Myocyte (in vitro differentiated cells): ENCODE measurements around the gene GPR78. TPM values are rescaled to one million over a fixed set of nuclear protein-coding genes. Genes with fewer than 3 reads are reported as not detected.
"Not testable (repeated sequence)": the region's sequence is repeated elsewhere in the genome, so short reads cannot be mapped to it uniquely, and the experiment has no call there.

Experiments
- DNase-seq: peaks from one replicate; pipeline ENCODE4 v3.0.0-alpha.2; 2012; ENCODE audit warnings: low read depth
- total RNA-seq: library from RNA; depleted of rRNA; stranded (reverse); fragments of >200 nt; gene quantifications from 2 replicates; pipeline ENCODE4 v1.2.3, GENCODE V29; 2014

GPR78 gene
- total RNA-seq, 1 donor from 2014 or later: 0.51 TPM

DNA sequence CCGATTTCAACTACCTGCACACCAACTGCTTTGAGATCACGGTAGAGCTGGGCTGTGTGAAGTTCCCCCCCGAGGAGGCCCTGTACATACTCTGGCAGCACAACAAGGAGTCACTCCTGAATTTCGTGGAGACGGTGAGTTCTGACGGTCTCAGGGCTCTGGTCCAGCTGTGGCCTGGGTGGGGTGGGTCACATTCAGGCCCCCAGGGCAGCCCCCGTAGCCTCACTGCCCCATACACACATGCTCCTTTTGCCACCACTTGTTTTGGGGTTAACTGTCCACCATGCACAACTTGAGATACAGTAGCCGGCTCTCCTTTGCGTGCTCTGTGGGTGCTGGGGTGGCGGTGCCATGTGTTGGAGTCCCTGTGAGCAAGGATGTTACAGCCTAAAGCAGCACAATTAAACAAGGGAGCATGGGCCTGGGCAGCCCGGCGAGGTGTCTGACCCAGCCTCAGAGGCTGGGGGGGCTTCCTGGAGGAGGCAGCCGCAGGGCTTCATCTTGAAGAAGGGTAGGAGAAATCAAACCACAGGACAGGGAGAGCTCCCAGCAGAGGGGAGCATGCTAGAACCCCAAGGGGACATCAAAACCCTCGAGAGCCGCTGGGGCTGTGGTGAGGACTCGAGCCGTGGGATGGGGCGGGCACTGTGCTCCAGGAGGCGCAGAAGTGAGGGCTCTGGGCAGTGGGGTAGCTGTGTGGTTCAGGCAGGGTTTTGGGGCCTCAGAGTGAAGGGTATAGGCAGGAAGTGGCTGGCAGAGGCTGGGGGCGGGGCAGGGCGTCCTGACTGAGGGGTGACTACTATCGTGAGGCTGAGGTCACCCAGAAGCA is 34.4 kb downstream of the GPR78 start:
- DNase-seq: no peak

DNA sequence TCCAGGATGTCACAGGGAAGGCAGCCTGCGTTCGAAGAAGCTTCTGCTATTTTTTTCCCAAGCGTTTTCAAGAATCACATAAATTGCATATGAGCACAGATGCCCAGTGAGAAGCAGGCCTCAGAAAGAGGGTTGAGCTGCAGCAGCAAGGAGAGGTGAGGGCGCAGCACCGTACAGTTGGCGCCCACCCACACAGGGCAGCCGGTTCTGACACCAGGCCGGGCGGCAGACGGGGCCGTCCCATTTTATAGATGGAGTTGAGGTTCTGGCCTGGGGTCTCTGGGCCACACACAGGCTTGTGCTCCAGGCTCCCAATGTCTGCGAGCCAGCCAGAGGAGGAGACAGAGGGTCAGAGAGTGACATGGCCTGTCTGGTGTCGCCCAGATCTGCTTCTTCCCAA is 35.2 kb downstream of the GPR78 start:
- DNase-seq: no peak

DNA sequence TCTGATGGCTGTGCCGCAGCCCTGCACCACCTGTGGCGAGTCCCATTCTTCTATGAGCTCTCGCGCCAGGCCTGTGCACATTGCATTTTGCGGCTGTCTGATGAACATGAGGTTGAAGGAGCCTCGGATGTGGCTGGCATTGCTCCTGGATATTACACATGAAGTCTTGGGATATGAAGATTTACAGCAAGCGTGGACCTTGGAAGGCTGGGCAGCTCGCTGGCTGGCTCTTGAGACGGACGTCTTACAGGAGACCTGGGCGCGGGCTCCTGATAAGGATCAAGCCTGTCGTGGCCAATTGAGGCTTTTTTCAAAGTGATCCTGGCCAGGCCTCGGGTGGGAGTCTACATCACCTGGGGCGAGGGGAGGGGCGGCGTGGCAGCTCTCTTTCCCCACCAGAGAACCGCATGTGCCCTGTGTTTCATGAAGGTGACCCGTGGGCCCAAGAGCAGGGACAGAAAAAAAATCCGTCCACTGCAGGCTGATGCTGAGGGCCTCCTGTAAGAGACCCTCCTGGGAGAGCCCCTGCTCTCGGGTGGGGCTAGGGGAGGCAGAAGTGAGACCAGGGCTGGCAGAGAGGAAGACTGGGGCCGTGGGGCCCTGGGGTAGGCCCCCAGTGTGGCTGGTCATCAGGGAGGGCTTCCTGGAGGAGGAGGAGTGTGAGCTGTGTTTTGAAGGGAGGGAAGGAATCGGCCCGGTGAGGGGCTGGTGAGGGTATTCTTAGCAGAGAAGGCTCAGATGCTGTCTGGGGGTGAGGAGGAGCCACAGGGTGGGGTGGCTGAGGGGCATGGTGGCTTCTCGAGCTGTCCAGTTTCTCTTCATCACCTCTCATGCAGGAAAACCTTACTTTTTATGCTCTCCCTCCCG is 36.0 kb downstream of the GPR78 start:
- DNase-seq: no peak

DNA sequence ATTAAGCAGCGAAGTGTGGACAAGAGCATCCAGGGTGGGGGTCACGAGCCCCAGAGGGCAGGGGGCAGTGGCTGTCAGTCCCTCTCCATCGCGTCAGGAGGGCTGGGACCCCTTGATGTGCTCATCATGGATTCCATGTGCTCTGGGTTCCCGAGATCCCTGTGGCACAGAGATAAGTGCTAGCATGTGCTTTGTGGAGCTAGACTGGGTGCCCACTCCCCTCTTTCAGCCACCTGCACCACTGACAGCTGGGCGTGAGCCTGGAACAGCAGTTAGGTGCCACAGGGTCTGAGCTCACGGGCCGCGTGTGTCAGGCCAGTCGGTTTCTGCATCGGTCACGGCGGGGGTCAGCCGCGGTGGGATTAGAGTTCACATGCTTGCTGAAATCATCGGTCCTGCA is 36.6 kb downstream of the GPR78 start:
- DNase-seq: no peak

DNA sequence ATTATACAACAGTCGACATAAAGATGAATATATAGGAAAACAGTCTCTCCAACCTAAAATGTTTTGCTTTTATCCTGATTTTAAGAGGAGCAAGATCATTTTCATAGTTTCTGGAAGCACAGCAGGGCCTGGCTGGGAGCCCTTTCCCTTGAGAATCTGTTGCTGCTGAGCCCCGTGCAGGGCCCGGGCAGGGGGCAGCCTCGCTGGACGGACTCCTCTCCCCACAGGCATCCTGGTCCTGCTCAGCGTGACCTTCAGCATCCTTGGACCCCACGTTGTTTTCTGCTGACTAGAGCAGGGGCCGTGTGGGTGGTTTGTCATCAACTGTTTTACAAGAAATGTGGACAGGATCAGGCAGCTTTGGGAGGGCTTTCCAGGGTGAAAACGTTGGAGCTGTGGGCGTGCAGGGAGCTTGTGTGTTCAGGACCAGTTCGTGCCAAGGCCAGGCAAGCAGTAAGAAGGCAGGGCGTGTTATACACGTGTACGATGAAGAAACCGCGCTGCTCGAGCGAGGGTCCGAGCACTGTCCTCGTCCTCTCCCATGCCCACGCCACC is 37.4 kb downstream of the GPR78 start:
- no peak for DNase-seq

DNA sequence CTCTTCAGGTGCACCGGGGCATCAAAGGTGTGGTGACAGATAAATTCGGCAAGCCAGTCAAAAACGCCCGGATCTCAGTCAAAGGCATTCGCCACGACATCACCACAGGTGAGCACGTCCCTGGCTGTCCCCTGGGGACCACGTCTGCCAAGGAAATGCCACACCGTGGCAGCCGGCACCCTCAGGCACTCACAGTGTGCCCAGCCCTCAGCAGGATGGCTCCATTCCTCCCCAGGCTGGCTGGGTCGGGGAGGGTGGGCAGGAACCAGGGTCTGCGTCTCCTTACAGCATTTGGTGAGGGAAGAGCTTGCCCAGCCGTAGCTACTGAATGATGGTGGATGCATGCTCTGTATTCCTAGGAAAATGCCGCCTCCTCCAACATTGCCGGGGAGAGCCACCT is 38.2 kb downstream of the GPR78 start:
- no peak for DNase-seq

DNA sequence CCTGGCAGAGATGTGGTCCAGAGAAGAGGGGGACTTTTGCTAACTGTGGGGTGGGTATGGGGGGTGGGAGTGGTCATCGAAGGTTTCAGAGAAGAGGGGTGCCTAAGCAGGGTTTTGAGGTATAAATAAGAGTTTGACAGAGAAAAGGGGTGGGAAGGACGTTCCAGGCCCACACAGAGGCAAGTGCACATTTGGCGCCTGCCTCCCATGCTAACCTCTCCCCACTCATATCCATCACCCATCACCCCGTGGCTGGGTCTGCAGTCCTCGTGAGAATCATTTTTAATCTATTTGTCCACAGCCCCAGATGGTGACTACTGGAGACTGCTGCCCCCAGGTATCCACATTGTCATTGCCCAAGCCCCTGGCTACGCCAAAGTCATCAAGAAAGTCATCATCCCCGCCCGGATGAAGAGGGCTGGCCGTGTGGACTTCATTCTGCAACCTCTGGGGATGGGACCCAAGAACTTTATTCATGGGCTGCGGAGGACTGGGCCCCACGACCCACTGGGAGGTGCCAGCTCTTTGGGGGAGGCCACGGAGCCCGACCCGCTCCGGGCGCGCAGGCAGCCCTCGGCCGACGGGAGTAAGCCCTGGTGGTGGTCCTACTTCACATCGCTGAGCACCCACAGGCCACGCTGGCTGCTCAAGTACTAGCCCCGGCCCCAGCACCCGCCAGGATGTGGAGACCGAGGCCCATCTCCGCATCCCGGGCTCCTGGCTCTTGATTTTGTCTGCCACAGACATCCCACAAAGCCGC is 38.9 kb downstream of the GPR78 start:
- DNase-seq: no peak

DNA sequence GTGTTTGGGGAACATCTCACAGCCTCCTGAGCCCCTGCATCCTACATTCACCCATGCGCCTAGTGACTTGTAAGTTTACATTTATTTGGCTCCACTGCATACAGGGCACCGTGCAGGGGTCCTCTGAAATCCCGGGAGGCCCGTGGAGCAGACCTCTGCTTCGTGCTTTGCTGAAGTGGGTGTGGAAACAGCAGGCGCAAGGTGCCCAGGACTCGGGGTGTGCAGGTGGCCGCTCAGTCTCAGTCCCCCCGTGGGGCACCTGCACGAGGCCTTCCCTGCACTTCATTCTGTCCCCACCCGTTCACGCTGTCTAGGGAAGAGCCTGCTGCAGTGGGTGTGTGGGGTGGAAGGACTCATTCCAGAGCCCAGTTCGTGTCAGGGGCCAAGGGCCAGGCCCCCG is 40.9 kb downstream of the GPR78 start:
- DNase-seq: not testable (repeated sequence)

DNA sequence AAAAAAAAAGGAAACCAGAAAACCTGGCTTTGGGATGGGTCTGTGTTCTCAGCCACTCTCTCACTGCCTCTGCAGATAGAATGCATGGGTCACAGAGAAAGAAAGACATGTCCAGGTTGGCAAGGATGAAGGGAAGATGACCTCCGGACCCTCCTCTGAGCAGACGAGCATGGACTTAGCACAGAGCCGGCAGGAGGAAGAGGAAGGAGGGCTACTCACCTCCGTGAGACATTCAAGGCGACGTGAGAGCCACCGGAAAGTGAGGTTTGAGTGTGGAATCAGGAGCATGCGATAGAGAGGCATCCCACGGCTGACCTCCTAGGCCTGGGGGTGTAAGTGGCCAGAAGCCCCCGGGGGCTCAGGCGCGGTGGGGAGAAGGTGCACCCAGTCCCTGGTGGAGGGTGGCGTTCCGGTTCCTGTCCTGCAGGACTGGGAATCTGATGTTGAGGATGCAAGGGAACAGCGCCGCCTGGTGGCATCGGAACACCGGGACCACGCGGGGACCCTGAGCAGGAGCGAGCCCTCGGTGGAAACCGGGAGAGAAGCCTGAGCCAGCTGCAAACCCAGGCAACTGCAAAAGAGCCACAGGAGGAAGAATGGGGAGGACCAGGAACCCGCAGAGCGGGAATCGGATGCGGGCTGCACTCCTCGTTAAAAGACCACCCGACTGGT is 44.5 kb downstream of the GPR78 start:
- not testable (repeated sequence) for DNase-seq

DNA sequence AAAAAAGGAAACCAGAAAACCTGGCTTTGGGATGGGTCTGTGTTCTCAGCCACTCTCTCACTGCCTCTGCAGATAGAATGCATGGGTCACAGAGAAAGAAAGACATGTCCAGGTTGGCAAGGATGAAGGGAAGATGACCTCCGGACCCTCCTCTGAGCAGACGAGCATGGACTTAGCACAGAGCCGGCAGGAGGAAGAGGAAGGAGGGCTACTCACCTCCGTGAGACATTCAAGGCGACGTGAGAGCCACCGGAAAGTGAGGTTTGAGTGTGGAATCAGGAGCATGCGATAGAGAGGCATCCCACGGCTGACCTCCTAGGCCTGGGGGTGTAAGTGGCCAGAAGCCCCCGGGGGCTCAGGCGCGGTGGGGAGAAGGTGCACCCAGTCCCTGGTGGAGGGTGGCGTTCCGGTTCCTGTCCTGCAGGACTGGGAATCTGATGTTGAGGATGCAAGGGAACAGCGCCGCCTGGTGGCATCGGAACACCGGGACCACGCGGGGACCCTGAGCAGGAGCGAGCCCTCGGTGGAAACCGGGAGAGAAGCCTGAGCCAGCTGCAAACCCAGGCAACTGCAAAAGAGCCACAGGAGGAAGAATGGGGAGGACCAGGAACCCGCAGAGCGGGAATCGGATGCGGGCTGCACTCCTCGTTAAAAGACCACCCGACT is 50.2 kb downstream of the GPR78 start:
- DNase-seq: not testable (repeated sequence)

DNA sequence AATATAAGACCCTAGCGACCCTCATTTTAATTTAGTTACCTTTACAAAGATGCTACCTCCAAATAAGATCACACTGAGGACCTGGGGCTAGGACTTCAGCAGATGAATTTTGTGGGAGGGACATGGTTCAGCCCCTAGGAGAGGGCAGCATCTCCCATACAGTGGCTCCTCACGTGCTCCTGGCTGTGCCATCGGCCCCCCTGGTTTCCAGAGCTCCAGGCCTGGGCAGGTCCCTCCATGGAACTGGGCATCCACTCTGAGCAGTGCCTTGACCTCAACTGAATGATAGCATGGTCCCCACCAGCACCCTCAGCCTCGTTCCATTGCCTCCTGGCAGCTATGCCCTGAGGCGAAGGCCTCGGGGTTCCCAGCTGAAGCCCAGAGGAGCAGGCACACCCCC is 51.7 kb downstream of the GPR78 start:
- not testable (repeated sequence) for DNase-seq

DNA sequence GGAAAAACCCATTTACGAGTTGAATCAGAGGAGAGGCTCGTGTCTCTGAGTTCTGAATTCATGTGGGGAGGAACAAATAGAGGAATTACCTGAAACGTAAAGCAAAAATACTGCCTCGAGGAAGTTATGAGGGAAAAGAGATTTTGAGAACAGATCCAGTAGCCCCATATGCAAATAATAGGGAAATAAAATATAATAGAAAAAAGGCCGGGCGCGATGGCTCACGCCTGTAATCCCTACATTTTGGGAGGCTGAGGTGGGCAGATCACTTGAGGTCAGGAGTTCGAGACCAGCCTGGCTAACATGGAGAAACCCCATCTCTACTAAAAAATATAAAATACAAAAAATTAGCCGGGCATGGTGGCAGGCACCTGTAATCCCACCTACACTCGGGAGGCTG is 54.6 kb downstream of the GPR78 start:
- not testable (repeated sequence) for DNase-seq

DNA sequence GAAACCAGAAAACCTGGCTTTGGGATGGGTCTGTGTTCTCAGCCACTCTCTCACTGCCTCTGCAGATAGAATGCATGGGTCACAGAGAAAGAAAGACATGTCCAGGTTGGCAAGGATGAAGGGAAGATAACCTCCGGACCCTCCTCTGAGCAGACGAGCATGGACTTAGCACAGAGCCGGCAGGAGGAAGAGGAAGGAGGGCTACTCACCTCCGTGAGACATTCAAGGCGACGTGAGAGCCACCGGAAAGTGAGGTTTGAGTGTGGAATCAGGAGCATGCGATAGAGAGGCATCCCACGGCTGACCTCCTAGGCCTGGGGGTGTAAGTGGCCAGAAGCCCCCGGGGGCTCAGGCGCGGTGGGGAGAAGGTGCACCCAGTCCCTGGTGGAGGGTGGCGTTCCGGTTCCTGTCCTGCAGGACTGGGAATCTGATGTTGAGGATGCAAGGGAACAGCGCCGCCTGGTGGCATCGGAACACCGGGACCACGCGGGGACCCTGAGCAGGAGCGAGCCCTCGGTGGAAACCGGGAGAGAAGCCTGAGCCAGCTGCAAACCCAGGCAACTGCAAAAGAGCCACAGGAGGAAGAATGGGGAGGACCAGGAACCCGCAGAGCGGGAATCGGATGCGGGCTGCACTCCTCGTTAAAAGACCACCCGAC is 55.8 kb downstream of the GPR78 start:
- DNase-seq: not testable (repeated sequence)

Other genes with a start within 250 kb of the GPR78 start
- gene ACOX3, start 139.7 kb upstream of the GPR78 start, total RNA-seq: 24.7 and 31.7 TPM in 2 replicates
- gene TRMT44, start 139.6 kb upstream of the GPR78 start, total RNA-seq: 20.1 and 23.9 TPM in 2 replicates
- 22.5 and 31.3 TPM in 2 replicates for gene CPZ, start 12.4 kb downstream of the GPR78 start, total RNA-seq